RWPE2 (cell line): ENCODE results near the gene TMEM176A.

ENCODE experiments used
- ATAC-seq: fragments of 200-7000 bp; cut with Tn5 transposase; 3 replicates; pipeline ENCODE4 v1.9.1; 2021; ENCODE audit warnings: low read depth
- DNase-seq: peaks from one replicate; pipeline ENCODE4 v3.0.0-alpha.2; 2020; ENCODE audit warnings: low spot score
- H3K27ac ChIP-seq: fragments of 450-650 bp; 2 replicates; pipeline ENCODE4 v1.5.1; 2017; ENCODE audit warnings: mild to moderate bottlenecking; ENCODE audit not compliant: poor library complexity, severe bottlenecking
- H3K27me3 ChIP-seq: fragments of 250-450 bp; sonication (Bioruptor Pico); 2 replicates; pipeline ENCODE4 v1.5.1; 2021; ENCODE audit warnings: mild to moderate bottlenecking, moderate library complexity; ENCODE audit not compliant: insufficient read depth, poor library complexity, severe bottlenecking
- H3K36me3 ChIP-seq: fragments of 250-450 bp; sonication (Bioruptor Pico); 2 replicates; pipeline ENCODE4 v1.5.1; 2020; ENCODE audit warnings: low read depth, mild to moderate bottlenecking, moderate library complexity
- H3K4me1 ChIP-seq: fragments of 250-450 bp; sonication (Bioruptor Pico); 2 replicates; pipeline ENCODE4 v1.5.1; 2021; ENCODE audit warnings: mild to moderate bottlenecking, moderate library complexity; ENCODE audit not compliant: insufficient read depth, poor library complexity, severe bottlenecking
- H3K4me3 ChIP-seq: fragments of 250-450 bp; sonication (Bioruptor Pico); 2 replicates; pipeline ENCODE4 v1.5.1; 2021; ENCODE audit warnings: mild to moderate bottlenecking, moderate library complexity; ENCODE audit not compliant: severe bottlenecking
- H3K9me3 ChIP-seq: fragments of 250-450 bp; sonication (Bioruptor Pico); 2 replicates; pipeline ENCODE4 v1.5.1; 2021; ENCODE audit warnings: mild to moderate bottlenecking, moderate library complexity; ENCODE audit not compliant: severe bottlenecking
- CTCF ChIP-seq: fragments of 450-650 bp; IDR thresholded peaks from one replicate; pipeline ENCODE4 v1.5.1; 2017; ENCODE audit warnings: mild to moderate bottlenecking, moderate library complexity; ENCODE audit not compliant: poor library complexity, severe bottlenecking

The TMEM176A gene

GRCh38 chr7:150814328-150815001, 13.9 kb downstream of the TMEM176A start:
- DNase-seq (no peak), ATAC-seq (no peak)
- no peak for TF ChIP-seq CTCF
- H3K36me3 ChIP-seq = no peaks in the 10 kb centered on the region
- H3K9me3 ChIP-seq = peaks cover 2% of the 10 kb centered on the region
- H3K27me3 ChIP-seq = peaks cover under 1% of the 10 kb centered on the region
- no peak overlapping the region for H3K4me3 ChIP-seq
- no peaks in the 10 kb centered on the region for H3K4me1 ChIP-seq
- H3K27ac ChIP-seq = no peak overlapping the region

GRCh38 chr7:150818971-150819370, 18.4 kb downstream of the TMEM176A start:
- no peaks in the 10 kb centered on the region for H3K36me3 ChIP-seq
- H3K27ac ChIP-seq = no peak overlapping the region
- H3K4me3 ChIP-seq = no peak overlapping the region
- ATAC-seq (no peak), DNase-seq (no peak)
- peaks cover 3% of the 10 kb centered on the region for H3K27me3 ChIP-seq
- peaks cover 2% of the 10 kb centered on the region for H3K9me3 ChIP-seq
- TF ChIP-seq CTCF = no peak
- H3K4me1 ChIP-seq = no peaks in the 10 kb centered on the region

- no peak for ATAC-seq
- no peak overlapping the region for H3K4me3 ChIP-seq
- no peak overlapping the region for H3K27ac ChIP-seq
- TF ChIP-seq CTCF = no peak
- no peaks in the 10 kb centered on the region for H3K4me1 ChIP-seq
- H3K36me3 ChIP-seq = no peaks in the 10 kb centered on the region
- peaks cover 2% of the 10 kb centered on the region for H3K9me3 ChIP-seq
- peaks cover 3% of the 10 kb centered on the region for H3K27me3 ChIP-seq
- DNase-seq = no peak
Observed at GRCh38 chr7:150820148-150820547, 19.6 kb downstream of the TMEM176A start.

GRCh38 chr7:150820578-150821198, 20.1 kb downstream of the TMEM176A start:
- peaks cover 2% of the 10 kb centered on the region for H3K9me3 ChIP-seq
- ATAC-seq (no peak), DNase-seq (no peak)
- H3K27ac ChIP-seq = no peak overlapping the region
- TF ChIP-seq CTCF = no peak
- H3K4me1 ChIP-seq = no peaks in the 10 kb centered on the region
- no peak overlapping the region for H3K4me3 ChIP-seq
- peaks cover 3% of the 10 kb centered on the region for H3K27me3 ChIP-seq
- no peaks in the 10 kb centered on the region for H3K36me3 ChIP-seq

GRCh38 chr7:150823043-150823442, 22.5 kb downstream of the TMEM176A start:
- ATAC-seq (no peak), DNase-seq (no peak)
- TF ChIP-seq CTCF = no peak
- Histone ChIP-seq H3K36me3 (no peaks in the 10 kb centered on the region), H3K9me3 (no peaks in the 10 kb centered on the region), H3K4me3 (no peak overlapping the region), H3K27ac (no peak overlapping the region), H3K27me3 (peaks cover 8% of the 10 kb centered on the region), H3K4me1 (no peaks in the 10 kb centered on the region)
